GM12892 (cell line): ENCODE results near the gene MRPL32.

Experiments used
- POLR2A ChIP-seq: IDR thresholded peaks from 2 replicates; pipeline ENCODE4 v1.6.1; 2011; ENCODE audit warnings: low read depth, low read length, control low read depth
- POLR2AphosphoS5 ChIP-seq: IDR thresholded peaks from 2 replicates; pipeline ENCODE4 v1.6.1; 2011; ENCODE audit warnings: low read depth, low read length, control low read depth
- TAF1 ChIP-seq: IDR thresholded peaks from 2 replicates; pipeline ENCODE4 v1.6.1; 2011; ENCODE audit warnings: low read depth, mild to moderate bottlenecking, control low read depth, low read length, borderline replicate concordance

DNA sequence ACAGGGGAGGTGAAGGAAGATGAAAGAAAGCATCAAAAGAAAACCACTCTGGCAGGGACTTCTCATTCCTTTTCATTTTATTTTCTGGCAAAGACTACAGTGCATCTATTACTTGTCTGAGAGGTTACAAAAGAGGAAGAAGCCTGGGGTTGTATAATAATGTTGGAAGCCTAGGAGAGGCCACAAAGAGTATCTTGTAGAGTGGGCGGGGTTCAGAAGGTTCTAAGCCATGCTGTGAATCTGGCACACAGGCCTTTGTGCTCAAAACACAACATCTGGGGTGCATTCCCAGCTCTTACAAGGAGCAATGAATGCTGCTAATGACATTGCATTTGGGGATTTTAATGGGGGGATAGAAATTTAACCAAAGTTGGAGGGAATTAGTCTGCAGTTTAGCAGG lies 49.4 kb downstream of the MRPL32 start:
- TF ChIP-seq POLR2AphosphoS5 (no peak), POLR2A (no peak), TAF1 (no peak)
